ENCODE results near the gene SMIM26.
A peak's percentile ranks its signal among the peaks of the same experiment; 100 is the strongest.
"Not testable (repeated sequence)": the region's sequence is repeated elsewhere in the genome, so short reads cannot be mapped to it uniquely, and the experiment has no call there.

SMIM26 gene, protein sequence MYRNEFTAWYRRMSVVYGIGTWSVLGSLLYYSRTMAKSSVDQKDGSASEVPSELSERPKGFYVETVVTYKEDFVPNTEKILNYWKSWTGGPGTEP

DNA sequence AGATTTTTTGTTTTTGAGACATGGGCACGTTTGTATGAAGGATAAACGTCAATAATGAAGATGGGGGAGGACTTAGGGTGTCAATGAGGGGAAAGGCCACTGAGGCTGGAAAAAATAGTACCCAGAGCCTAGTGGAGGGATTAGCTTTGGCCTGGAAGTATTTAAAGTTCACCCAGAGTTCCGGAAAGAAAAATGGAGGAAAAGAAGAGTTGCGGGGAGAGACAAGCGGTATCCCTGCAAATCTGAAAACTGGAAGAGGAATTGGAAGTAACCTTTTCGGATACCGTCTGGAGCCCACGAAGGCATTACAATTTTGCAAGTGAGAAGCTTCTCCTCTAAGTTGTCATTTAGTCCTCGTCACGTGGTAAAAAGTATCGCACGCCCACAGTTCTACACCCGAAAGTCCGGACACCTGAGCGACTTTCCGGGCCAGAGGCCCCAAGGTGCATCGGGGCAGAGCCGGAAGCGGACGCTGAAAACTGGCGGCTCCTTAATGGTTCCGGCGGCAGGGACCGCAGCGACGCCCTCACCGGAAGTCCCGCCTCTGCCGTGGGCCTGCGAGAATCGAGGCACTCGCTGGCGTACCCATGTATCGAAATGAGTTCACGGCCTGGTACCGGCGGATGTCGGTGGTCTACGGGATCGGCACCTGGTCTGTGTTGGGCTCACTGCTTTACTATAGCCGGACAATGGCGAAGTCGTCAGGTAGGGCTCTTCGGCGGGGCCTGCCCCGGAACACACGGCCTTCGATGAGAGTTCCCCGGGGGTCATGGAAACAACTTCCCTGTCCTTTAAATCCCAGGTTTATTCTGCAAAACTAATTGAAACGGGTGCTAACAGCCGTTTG, at the start of gene SMIM26:
TSS of gene SMIM26 (plus strand) at position 541 of the 847 bp plus-strand sequence. CDS start at position 588, 47 bp downstream.
- DNase-seq, result peak; percentile 83

DNA sequence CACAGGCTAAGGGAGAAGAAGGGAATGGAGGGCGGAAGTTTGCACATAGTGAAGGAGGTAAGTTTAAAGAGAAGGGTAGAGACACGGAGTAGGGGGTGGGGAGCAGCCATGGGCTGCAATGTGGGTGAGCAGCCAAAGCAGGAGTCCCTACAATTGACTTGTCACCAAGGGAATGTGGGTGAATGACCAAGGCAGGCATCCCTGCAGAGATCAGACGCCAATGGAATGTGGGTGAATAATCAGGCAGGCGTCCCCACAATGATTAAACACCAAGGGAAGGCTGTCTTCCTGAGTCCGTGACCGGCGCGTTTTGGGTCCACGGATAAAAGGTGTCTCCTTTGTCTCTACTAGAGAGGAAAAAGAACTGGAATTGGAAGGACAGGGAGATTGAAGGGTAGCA, 45.2 kb upstream of the SMIM26 start:
- DNase-seq, result not testable (repeated sequence)

DNA sequence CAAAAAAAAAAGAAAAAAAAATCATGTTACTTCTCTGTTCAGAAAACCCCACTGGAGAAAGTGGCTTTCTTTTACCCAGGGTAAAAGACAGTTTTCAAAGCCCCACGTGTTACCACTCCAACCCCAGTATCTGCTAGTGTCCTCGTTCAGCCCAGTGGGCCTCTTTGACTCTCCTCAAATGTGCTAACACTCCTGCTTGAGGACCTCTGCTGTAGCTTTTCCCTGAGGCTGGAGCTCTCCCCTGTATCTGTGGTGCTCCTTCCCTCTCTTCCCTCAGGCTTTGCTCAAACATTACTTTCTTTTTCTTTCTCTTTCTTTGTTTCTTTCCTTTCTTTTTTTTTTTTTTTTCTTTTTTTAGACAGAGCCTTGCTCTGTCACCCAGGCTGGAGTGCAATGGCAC, 44.2 kb upstream of the SMIM26 start:
- DNase-seq, result no peak

DNA sequence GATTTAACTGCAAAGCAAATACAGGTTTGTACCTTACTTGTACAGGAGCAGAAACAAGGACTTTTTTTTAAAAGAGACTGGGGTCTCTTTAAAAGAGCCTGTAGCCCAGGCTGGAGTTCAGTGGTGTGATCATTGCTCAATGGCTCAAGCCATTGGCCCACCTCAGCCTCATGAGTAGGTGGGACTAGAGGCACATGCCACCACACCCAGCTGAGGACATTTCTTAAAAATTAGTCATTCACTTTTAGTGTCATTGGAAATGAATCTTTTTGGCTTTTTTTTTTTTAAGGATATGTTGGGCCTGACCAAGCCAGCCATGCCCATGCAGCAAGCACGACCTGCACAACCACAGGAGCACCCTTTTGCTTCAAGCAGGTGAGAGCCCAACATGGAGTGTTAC, 42.6 kb upstream of the SMIM26 start:
- no peak for DNase-seq

DNA sequence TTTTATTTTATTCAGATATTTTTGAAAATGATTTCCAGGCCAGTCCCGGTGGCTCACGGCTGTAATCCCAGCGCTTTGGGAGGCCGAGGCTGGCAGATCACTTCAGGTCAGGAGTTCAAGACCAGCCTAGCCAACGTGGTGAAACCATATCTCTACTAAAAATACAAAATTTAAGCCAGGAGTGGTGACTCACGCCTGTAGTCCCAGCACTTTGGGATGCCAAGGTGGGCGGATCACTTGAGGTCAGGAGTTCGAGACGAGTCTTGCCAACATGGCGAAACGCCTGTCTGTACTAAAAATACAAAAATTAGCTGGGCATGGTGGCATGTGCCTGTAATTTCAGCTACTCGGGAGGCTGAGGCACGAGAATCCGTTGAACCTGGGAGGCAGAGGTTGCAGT, 40.5 kb upstream of the SMIM26 start:
- DNase-seq, result not testable (repeated sequence)

DNA sequence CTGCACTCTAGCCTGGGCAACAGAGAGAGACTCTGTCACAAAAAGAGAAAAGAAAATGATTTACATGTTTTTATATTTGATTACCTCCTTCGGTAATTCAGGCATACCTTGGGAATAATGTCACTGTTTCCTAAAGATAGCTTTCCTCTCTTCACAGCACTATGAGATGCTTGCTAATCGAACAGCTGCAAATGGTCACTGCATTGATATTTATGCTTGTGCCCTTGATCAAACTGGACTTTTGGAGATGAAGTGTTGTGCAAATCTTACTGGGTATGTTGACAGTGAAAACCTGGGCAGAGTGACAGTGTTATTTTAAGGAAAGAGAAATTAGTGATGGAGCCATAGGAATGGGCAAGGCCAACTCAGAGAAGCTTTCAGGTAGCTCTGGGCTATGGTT, 39.9 kb upstream of the SMIM26 start:
- DNase-seq, result no peak

DNA sequence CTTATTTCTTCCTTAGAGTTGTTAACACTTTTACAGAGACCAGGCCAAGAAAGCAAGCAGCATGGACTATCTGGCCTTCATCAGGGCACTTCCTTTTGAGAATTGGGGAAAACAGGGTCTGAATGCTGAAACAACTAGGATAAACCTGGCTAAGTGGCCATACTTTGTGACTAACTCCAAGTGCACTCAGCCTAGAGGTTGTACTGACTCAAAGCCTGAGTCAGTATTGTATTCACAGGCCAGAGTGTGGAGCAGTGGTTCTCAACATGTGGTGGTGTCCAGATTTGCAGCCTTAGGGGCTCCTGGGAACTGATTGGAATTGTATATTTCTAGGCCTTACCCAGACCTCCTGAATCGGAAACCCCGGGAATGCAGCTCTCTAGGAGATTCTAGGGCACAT, 39.4 kb upstream of the SMIM26 start:
- DNase-seq, result peak; percentile 9

DNA sequence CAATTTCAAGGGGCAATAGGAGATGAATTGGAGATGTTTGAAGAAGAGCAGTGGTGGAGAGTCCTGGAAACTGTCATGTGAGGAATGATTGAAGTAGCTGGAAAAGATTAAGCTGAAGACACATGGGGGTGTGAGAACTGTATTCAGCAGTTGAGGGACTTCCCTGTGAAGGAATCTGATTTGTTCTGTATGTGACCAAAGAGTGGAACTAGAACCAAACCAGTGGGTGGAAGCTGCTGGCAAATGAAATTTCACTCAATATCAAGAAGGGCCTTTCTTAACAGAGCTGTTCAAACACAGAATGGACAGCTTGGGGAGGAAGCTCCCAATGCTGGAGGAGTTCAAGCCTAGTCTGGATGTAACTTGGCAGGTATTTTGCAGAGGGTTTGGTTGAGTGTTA, 38.2 kb upstream of the SMIM26 start:
- no peak for DNase-seq

DNA sequence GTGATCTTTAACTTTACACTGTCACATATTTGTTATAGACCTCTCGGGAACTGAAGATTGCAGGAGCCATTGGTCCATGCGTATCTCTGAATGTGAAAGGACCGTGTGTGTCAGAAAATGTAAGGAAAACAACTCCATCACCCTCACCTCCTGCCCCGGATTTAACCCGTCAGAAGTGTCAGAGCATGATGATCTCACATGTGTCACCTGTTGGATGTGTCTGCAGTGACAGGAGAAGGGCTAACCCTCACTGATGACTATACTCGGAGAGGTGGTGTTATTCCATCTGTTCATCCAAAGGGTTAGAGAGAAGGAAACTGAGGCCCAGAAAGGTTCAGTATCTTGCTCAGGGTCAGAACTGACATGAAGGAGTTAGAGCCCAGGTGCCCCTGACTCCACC, 34.6 kb upstream of the SMIM26 start:
- no peak for DNase-seq

DNA sequence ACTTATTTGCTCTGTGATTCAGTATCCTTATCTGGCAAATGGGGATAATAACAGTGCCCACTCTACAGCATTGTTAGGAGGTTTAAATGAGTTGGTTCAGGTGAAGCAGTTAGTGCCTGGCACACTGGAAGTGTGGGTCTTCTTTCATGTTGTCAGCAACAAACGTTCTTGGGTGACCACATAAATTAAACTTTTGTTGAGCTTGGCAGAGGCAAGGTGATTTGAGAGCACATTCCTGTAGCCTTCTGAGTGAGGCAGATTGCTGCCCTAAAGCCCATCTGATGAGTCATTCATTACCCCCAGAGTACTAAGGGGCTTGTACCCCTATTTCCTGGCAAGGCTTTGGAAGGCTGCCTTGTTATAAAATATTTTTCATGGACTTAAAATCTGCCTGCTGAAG, 33.7 kb upstream of the SMIM26 start:
- DNase-seq, result peak; percentile 29

DNA sequence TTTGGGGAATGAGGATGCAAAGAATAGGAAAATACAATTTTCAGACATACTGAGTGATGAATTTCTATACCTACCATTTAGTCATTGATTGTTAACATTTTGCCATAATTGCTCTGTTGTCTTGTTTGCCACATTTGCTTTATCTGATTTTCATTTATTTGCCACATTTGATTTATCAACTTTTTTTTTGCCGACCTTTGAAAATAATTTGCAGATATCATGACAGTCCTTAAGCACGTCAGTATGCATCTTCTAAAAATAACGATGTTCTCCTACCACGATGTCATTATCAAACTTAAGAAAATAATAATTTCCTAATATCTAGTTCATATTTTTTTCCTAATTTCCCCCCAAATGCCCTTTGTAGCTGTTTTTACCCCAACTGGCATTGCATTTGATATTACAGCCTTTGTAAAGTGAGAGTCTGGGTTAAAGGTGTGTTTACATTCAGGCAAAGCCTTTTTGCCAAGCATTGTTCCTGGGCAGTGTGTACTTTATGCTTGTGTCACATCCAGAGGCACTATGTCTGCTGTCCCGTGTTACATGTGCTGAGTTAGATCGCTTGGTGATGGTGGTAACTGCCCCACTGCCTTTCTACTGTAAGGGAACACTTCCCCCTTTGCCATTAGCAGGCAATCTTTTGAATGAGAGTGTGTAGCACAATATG, 33.1 kb upstream of the SMIM26 start:
- no peak for DNase-seq

DNA sequence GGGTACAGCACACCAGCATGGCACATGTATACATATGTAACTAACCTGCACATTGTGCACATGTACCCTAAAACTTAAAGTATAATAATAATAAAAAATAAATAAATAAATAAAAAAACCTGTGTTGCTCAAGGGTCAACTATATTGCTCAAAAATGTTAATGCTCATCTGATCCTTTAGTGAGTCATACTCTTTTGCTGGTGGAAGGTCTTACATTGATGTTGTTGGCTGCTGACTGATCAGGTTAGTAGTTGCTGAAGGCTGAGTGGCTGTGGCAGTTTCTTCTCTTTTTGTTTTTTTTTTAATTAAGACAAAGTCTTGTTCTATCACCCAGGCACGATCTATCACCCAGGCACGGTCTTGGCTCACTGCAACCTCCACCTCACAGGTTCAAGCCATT, 29.6 kb upstream of the SMIM26 start:
- DNase-seq, result no peak

DNA sequence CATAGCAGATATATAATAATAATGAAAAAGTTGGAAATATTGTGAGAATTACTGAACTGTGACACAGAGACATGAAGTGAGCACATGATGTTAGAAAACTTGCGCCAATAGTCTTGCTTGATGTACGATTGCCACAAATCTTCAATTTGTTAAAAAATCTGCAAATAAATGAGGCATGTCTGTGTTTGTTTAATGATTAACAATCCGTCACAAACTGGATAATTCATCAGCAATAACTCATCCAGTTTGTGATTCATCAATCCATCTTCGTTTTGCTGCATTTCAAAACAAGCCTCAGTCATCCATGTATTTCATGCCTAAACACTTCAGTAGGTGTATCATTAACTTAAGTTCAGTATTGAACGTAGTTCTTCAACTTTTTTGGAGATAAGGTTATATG, 25.5 kb upstream of the SMIM26 start:
- peak; percentile 97 for DNase-seq

DNA sequence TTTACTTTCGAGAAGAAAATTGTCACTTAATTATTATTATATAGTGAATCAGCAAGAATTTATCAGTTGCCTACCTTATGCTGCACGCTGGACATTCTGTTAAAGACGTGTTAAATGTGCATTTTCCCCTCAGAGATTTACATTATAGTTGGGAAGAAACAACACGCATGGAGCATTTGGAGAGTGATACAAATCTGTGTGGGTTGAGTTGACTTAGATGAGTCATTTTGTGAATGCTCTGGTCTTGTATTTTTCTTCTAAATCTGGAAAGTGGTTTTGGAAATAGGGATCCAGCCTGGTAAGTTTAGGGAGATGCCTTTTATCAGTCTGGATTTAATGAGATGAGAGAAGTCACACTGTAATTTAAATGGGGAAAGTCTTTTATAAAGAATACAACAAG, 24.0 kb upstream of the SMIM26 start:
- no peak for DNase-seq

DNA sequence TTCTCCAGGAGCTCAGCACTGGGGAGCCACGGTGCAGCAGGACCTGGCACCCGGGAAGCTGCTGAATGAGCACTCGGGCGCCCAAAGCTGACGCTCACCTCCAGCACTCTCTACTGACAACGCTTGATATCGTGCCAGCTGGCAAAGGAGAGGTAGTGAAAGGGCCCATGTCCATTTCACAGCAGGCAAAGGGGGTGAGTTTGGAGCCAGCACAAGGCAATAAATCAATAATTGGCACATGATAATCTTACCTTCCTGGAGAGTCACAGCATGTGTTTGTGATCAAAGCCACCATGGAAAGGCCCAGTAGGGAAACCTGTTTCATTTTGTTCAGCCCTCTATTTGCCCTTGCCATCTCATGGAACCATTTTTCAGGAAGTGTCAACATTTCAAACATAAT, 23.3 kb upstream of the SMIM26 start:
- DNase-seq, result no peak

DNA sequence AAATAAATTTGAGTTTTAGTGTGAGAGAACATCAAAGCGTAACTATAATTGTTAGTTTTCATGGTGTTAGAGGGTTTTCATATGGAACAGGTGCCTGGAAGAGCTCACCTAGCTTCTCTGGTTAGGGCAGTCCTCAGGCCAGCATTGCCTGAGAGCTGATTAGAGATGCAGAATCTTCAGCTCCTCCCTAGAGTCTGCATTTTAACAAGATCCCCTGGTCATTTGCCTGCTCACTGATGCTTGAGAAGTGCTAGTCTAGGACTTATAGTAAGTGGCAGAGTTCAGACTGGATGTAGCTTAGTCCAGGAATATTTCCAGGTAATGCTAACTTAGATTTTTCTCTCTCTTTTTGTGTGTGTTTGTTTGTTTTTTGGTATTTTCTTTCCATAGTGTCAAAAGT, 21.7 kb upstream of the SMIM26 start:
- DNase-seq, result no peak

DNA sequence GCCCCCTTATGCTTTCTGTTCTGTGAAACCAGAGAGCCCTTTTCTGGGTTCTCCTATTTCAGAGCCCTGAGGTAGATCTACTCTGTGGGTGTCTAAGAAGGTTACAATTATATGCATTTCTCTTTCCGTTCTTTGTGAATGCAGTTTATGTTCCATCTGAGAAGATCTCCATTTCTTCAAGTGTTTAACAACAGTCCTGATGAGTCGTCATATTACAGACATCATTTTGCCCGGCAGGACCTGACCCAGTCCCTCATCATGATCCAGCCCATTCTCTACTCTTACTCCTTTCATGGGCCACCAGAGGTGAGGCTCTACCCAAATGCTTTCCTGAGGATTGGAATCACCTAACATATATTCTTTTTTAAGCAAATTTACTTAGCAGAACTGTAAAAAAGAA, 18.8 kb upstream of the SMIM26 start:
- no peak for DNase-seq

DNA sequence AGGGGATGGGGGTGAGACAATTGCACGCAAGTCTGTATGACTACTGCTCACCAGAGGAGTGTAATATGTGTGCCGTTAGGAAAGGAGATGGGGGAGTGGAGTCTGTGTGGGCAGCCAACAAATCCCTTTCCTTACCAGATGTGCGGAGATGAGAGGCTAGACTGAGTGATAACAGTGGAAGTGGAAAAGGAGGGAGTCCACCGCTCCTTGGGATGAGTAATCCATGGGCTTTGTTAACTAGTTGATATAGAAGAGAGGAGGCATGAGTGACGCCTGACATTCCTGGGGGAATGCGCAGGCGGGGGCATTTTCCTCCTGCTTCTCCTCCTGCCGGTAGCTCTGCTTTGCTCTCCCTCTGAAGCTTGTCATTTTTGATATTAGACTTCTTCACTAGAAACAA, 13.5 kb upstream of the SMIM26 start:
- no peak for DNase-seq

DNA sequence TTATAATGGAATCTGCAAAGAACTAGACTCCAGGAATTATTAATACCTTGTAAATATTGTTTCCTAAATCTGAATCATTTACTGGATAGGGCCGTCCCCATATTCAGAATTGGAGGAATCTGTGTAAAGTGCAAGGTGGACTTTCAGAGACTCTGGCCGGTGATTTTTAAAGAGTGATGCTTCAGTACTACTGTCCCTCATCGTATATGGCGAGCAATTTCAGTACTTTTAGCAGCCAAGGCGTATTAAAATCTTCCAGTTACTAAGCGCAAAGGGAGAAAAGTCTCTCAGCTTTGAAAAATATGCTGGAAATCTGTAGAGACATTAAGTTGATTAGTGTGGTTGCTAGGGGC, 483 bp downstream of the SMIM26 start:
- no peak for DNase-seq

DNA sequence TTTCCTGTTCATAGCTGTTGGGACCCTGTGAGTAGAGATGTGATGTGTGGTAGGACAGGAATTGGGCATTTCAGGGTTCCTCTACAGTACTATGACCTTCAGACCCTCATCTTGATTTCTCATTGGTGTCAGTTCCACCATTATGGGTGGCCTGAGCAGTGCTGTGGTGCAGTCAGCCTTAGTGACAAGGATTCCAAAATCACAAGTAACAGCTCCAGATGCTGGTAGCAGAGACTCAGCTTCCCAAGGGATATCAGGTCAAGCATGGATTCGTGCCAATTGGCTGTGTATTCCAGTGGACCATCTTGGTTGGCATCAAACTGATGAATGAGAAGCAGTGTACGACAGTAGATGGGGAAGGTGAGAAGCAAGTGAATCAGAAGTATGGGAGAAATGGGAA, 3.8 kb downstream of the SMIM26 start:
- DNase-seq, result no peak

DNA sequence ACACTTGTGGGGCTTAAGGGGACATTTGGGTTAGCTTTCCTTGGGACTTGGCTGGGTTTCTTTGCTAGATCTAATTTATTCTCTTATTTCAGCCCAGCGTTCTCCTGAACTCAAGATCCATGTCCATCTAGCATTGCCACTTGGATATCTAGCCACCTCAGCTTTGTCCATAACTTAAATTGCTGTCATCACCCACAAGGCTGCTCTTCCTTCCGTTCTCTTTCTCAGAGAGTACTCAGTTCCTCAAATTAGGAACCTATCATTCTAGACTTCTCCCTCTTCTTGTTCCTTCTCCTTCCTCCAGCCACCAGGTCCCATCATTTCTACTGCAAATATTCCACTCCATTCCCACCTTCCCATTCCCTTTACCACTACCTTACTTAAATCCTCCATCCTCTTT, 4.3 kb downstream of the SMIM26 start:
- DNase-seq, result no peak

DNA sequence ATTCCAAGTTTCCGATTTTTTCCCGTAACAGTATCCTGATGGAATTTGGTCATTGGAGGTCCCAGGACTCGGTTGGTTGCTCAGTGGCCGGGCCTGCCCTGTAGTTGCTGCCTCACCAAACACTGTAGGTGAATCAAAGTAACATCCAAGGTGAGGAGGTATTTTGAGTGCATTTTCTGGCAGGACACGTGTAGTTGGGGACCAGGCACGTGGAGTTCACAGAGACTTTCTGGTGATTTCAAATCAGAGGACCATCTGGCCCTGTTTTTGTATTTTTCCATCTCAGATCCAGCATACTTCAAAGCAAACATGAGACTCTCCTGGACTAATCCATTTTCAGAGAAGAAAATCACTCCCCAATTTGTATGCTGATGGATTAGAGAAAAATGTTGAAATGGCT, 10.7 kb downstream of the SMIM26 start:
- DNase-seq, result no peak

DNA sequence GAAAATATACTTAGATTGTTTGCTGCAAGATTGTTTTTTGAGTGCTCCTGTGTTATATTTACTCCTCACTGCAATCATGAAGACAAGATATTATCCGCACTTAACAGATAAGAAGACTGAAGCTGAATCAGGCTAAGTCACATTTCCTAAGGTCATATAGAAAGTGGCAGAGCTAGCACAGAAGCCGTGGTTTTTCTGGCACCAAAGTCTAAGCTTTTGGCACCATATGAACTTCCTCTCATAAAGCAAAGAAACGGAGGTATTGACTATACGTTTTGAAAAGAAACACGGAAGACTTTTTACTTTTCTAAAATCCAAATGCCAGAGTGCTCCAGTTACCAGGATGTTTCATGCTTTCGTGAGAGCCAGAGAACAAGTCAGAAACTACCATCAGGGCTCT, 11.3 kb downstream of the SMIM26 start:
- no peak for DNase-seq

DNA sequence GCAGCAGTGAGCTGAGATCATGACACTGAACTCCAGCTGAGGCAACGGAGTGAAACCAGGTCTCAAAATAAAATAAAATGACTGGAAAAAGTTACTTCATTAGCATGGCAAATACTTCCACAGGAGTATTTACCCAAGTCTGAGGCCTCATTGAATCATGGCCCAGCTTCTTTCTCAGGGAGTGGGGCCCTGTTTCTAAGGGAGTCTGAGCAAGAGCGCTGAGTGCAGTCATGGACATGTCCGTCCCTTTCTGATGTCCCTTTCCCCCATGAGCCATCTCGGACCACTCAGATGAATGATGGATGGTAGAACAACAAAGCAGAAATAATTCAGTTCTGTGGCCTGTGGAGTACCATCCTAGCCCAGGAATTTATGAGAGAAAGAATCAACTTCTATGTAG, 12.8 kb downstream of the SMIM26 start:
- DNase-seq, result no peak

DNA sequence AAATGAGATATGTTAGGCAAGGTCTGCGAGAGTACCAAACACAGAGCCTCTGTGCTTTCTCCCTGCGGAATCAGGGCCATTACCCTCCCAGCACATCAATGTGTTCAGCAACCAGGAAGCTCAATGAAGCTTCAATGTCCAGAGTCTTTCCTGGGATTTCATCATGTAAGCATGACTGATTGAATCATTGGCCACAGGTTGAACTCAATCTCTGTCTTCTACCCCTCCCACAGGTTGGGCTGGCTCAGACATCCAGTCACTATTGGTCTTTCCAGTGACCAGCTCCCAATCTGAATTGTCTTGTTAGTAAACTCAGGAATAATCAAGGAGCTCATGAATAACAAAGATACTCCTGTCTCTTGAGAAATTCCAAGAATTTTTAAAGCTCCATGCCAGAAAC, 17.9 kb downstream of the SMIM26 start:
- DNase-seq, result peak; percentile 90

Data from kidney glomerular epithelial cell (primary cell).